Neural cell (in vitro differentiated cells): Measurements from ENCODE around the gene CHTF8.

Source experiments
- CTCF ChIP-seq: fragments of 450-650 bp; IDR thresholded peaks from 2 replicates; pipeline ENCODE4 v1.5.1; 2014; ENCODE audit warnings: antibody characterized with exemption, mild to moderate bottlenecking, moderate library complexity; ENCODE audit not compliant: poor library complexity, severe bottlenecking
- EZH2 ChIP-seq: fragments of 200-600, 300-800 bp; shearing (Covaris generic), sonication (generic); IDR thresholded peaks from 2 replicates; pipeline ENCODE4 v1.6.1; 2014; ENCODE audit warnings: antibody characterized with exemption, low read length, borderline replicate concordance, mild to moderate bottlenecking; ENCODE audit not compliant: insufficient read depth, poor library complexity, severe bottlenecking
- POLR2AphosphoS5 ChIP-seq: IDR thresholded peaks from 2 replicates; pipeline ENCODE4 v1.6.1; 2012
- REST ChIP-seq: IDR thresholded peaks from 2 replicates; pipeline ENCODE4 v1.6.1; 2012; ENCODE audit warnings: borderline replicate concordance
- TAF1 ChIP-seq: IDR thresholded peaks from 2 replicates; pipeline ENCODE4 v1.6.1; 2012; ENCODE audit warnings: low read depth

DNA sequence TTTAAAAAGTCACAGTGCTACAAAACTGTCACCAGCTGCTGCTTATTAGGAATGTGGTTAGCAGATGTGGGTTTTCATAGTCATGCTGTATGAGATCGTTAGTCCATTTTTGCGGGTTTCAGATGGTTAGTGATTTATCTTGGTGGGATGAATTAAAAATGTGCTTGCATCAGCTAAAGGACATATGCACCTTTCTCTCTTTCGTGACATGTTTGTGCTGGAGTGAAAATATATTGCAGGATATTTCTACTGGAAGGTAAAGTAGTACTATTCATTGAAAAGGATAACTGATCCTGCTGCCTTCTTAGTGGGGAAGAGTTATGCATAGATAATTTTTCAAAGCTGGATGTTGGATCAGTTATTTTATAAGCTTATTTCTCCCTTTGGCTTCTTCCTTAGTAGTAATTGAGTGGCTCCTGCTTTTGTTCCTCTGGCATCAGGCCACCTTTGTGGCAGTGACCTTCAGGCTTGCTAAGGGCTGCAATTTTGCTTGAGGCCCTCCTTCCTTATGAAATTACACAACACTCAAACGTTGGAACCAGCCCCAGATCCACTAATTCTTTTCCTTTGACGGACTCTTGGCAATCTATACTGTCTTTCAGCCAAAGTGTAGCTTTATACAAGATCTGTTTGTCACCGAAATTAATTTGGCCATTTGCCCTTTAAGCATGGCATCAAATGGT lies 47.1 kb upstream of the CHTF8 start:
- TF ChIP-seq CTCF (no peak), REST (no peak), POLR2AphosphoS5 (no peak), TAF1 (no peak), EZH2 (no peak)
